ENCODE measurements around the gene SERPINI1.
"Not testable (repeated sequence)": the region's sequence is repeated elsewhere in the genome, so short reads cannot be mapped to it uniquely, and the experiment has no call there.

Gene SERPINI1

GRCh38 chr3:167798443-167798842 lies 62.9 kb downstream of the SERPINI1 start:
- ATAC-seq (no peak), DNase-seq (no peak)

DNA sequence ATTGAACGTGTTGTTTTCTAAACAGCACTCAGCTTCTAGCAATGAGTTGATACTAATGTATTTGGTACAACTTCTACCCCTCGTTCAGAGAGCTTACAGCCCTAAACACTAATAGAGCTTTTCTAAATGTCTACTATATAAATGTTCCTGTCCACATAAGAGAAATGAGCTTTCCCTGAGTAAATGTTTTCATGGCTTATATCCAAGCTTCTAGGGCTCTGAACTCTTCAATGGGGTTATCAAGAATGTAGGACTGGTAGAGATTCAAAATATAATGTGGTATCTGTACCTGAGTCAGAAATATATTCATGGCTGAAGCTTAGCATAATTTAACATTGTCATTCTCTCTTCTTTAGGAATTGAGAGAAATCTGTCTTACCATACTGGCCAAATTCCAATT lies 73.4 kb downstream of the SERPINI1 start:
- ATAC-seq (no peak), DNase-seq (no peak)

- DNase-seq (no peak), ATAC-seq (no peak)
Measured at GRCh38 chr3:167810236-167810635, 74.7 kb downstream of the SERPINI1 start.

GRCh38 chr3:167811031-167811430 lies 75.5 kb downstream of the SERPINI1 start:
- no peak for ATAC-seq

DNA sequence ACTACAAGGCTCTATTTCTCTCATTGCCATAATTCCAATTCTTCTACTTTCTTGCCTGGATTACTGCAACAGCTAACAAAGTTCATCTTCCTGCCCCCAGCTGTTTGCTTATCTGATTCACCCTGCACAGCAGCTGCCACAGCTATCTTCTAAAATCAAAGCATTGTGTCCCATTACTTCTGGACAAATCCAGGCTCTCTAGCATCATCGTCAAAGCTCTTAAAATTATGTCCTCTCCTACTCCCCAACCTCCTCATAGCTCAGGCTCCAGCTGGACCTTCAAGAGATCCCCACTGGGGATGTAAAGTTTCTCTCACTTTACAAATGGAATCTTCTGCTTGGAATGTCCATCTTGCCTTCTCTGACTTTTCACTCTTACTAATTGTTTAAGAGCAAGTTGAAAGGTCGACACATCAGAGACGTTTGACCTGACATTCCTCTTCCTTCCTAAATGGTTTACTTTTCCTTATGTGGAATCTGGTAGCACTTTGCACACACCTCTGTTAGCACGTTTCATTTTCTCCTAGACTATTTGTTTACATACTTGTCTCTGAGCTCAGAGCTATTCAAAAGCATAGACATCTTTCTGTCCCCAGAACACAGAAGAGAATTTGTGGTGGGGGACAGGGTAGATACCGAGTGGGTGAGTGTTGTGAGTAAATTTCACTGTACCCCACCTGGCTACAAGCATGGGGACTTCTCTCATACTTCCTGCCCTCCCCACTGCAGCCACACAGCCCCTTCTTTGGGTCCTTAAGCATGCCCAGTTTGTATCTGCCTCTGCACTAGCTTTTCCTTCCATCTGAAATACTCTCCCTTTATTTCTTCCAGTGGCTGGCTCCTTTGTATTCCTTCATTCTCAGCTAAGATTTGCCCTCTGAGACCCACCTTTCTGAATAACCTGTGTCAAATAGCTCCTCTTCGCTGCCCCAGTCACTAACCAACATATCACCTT lies 77.9 kb downstream of the SERPINI1 start:
- DNase-seq, result no peak
- ATAC-seq, result no peak

More at GRCh38 chr3:167811031-167811430, 75.5 kb downstream of the SERPINI1 start:
- no peak for DNase-seq

- ATAC-seq (no peak), DNase-seq (no peak)
Measured at GRCh38 chr3:167814441-167814951, 79.0 kb downstream of the SERPINI1 start.

- DNase-seq (no peak), ATAC-seq (no peak)
Measured at GRCh38 chr3:167816953-167817352, 81.4 kb downstream of the SERPINI1 start.

DNA sequence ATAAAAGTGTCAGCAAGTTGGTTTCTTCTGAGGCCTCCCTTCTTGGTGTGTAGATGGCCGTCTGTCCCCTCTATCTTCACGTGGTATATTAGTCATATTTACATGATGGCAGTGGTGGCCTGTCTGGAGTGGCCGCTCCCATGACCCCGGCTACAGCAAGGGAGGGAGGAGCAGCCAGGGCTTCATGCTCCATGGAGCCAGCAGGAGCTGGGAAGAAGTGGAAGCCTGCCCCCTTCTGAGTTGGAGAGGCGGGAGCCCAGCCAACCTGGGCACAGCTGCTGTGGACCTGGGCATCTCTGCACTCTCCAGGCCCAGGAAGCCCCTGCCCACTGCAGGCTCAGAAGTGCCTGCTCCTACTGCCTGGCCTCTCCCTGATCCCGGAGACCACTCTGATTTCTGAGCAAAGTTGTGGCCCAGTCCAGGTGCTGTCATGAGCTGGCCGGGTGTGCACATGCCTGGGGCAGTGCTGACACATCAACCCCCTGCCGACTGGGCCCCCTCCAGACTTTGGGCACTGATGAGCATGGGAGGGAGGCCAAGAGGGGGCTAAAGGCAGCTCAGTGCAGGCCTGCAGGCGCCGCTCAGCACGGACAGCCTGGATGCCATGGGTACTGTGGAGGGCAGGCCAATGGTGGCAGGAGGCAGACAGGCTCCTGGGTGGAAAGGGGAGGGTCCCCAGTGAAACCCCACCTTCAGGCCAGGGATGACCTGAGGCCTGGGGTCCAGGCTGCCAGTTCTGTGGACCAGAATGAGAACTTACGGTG lies 84.8 kb downstream of the SERPINI1 start:
- no peak for ATAC-seq
- DNase-seq, result no peak

GRCh38 chr3:167821248-167821805 lies 85.8 kb downstream of the SERPINI1 start:
- DNase-seq, result no peak
- ATAC-seq, result no peak

DNA sequence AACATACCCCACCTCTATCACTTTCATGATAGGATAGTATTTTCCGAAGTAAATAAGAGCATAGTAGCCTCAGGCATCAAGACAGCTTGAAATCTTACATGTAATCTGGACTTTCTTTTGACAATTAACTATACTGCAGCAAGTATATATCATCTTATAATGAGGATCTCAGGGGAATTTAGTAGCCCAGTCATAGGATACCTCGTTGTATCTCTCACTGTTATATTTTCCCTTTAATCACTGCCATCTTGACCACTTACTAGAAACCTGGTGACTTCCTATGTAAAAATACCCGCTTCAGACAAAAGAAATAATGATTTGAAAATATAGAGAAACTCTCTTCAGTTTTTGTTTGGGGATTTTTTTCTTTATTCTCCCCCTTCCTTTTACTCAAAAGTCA lies 88.2 kb downstream of the SERPINI1 start:
- DNase-seq (no peak), ATAC-seq (no peak)

- not testable (repeated sequence) for ATAC-seq, DNase-seq
Measured at GRCh38 chr3:167827588-167827987, 92.1 kb downstream of the SERPINI1 start.

GRCh38 chr3:167829071-167829470 lies 93.5 kb downstream of the SERPINI1 start:
- no peak for ATAC-seq

GRCh38 chr3:167830007-167830406 lies 94.5 kb downstream of the SERPINI1 start:
- no peak for ATAC-seq
- no peak for DNase-seq

More at GRCh38 chr3:167829071-167829470, 93.5 kb downstream of the SERPINI1 start:
- DNase-seq, result no peak

DNA sequence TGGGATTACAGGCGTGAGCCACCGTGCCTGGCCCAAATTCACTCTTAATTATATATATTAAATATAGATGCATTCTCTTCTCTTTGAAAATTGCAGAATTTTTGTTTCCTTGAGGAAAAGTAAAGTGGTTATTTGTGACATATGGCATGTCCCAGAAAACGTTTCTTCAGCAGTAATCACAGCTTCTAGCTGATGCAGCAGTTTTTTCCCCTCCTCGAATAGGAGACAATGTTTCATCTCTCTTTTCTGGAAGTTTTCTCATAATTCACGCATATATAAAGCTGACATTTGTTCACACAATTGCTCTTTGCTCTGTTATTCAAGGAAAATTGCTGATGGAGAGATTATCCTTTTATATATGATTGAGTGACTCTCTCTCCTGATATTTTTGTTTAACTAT lies 99.8 kb downstream of the SERPINI1 start:
- ATAC-seq, result no peak

GRCh38 chr3:167835953-167836352 lies 100.4 kb downstream of the SERPINI1 start:
- DNase-seq, result no peak
- no peak for ATAC-seq

More for the DNA sequence above, 99.8 kb downstream of the SERPINI1 start:
- DNase-seq, result no peak

DNA sequence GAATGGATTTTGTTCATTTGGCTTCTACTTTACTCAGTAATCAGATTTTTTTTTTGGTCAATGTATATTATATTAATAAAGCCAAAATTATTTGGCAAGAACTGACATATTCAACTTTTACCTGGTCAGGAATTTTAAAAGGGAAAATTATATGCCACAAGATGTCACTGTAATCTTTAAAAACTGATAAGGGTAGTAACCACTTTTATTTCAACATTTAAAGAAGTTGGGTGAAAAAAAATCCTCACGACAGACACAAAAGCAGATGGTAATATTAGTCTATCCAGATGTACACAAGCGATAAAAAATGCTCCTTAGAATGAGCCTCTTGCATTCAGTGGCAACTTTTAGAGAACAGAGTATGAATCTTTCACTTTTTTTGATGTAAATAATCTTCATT lies 101.9 kb downstream of the SERPINI1 start:
- no peak for ATAC-seq
- DNase-seq, result no peak

DNA sequence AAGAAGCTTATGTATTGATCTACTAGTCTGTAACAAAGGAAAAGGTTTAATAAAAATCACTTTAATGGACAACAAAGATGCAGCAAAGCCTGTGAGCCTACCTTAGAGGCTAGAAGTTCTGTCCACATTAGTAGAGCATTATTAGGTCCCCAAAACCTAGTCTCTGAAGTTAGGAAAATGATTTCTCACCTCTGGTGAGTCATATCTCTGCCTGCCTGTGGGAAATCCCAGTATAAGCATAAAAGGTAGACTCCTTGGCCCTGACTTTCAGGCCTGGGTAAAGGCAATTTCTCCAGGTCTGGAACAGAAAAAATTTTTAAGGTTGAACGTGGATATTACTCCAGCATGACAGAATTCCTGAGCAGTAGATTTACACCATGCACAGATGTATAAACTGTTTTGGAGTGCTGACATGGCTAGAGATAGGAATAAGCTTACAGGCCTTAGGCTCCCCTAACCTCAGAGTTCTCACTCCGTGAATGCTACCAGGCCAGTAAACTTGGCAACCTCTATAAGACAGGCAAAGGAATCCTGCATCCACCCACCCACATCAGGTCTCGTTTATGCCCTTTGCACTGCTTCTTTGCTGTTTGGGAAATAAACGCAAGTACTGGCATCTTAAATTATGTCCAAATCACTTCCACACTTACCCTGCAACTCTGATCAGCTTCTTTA lies 104.1 kb downstream of the SERPINI1 start:
- DNase-seq (no peak), ATAC-seq (no peak)

- ATAC-seq, result no peak
- DNase-seq, result no peak
Measured at GRCh38 chr3:167840247-167840646, 104.7 kb downstream of the SERPINI1 start.

- ATAC-seq (no peak), DNase-seq (no peak)
Measured at GRCh38 chr3:167843481-167843880, 108.0 kb downstream of the SERPINI1 start.

DNA sequence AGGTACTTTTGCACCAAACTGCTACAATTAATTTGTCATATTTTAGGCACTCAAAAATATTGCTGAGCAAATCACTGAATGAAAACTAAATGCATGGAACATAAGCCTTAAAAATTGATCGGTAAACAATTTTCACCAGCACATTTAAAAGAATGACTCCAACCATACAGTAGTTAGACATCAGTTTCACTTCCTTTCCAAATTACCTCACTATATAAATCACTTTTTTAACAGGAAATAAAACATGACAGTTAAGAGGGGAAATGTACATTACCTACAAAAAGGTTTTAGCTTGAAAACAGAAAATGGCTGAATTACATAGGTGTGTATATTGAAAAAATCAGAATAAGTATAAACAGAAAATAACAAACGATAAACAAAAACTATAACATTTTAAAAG lies 108.4 kb downstream of the SERPINI1 start:
- no peak for DNase-seq
- no peak for ATAC-seq

- no peak for DNase-seq
- no peak for ATAC-seq
Measured at GRCh38 chr3:167844528-167844927, 109.0 kb downstream of the SERPINI1 start.

GRCh38 chr3:167851171-167851570 lies 115.7 kb downstream of the SERPINI1 start:
- no peak for ATAC-seq
- DNase-seq, result no peak
